Amniotic epithelial cell (primary cell): ENCODE data around the gene NCF2.
"Not testable (repeated sequence)": the region's sequence is repeated elsewhere in the genome, so short reads cannot be mapped to it uniquely, and the experiment has no call there.

Source experiments
- DNase-seq: peaks from one replicate; pipeline ENCODE4 v3.0.0-alpha.2; 2010; ENCODE audit warnings: low read depth

The NCF2 gene

DNA sequence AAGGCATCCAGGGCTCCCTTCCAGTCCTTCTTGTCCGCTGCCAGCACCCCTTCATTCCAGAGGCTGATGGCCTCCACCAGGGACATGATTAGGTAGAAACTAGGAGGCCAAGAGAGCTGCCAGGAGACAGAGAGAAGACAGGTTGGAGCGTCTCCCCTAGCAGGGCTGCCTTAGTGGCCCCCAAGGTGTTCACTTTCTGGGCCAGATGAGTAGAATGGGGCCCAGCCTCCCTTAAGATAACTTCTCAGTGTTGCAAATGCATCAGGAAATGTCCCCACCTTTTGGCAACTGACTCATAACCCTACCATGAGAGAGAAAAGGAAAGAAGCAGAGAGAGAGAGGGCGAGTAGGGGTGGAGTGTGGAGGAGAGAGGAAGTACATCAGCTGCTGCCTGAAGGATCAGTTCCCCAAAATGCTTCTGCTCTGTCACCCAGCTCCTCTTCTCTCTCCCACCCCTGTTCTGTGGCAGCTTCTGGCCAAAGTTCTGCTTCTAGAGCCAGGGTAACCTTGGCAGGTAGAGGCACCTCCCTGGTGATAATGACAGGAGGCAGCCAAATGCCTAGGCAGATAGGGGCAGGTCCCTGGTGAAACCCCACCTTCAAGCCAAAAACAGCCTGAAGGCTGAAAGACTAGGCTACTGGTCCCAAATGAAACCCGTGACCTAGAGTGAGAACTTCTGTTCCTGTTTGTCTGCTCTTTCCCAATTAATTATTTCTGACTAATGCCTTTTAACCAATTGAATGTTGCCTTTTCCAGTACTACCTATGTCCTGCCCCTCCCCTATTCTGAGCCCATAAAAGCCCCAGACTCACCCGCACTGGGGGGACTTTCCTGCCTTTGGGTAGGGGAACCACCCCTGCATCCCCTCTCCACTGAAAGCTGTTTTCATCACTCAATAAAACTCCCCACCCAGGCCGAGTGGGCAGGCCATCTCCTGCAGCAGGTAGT, at the start of gene NCF2:
NCF2 (minus strand) TSS at position 216 of the 948 bp plus-strand sequence; CDS start at position 86, 130 bp downstream.
- peak; percentile 28 for DNase-seq

DNA sequence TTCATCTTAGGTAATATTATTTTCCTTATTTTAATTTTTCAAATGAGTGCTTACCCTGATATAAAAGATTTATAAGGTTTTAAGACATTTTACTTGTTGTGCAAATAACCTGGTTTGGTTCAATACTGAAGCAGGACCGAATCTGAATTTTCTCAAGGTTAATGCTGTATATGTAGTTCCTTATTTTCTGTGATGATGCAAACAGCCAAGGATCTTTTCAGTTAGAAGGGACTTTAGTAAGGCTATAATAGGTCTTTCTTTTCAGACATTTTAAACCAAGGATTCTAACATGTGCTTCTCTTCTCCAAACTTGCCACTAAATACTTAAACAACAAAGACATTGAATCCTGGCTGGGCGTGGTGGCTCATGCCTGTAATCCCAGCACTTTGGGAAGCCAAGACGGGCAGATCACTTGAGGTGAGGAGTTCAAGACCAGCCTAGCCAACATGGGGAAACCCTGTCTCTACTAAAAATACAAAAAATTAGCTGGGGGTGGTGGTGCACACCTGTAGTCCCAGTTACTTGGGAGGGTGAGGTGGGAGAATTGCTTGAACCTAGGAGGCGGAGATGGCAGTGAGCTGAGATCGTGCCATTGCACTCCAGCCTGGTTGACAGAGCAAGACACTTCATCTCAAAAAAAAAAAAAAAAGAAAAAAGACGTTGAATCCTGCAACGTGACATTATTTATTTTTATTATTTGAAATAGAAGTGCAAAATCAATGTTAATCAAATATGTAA, 48.6 kb upstream of the NCF2 start:
- DNase-seq: no peak

GRCh38 chr1:183636783-183637182, 46.5 kb upstream of the NCF2 start:
- no peak for DNase-seq

DNA sequence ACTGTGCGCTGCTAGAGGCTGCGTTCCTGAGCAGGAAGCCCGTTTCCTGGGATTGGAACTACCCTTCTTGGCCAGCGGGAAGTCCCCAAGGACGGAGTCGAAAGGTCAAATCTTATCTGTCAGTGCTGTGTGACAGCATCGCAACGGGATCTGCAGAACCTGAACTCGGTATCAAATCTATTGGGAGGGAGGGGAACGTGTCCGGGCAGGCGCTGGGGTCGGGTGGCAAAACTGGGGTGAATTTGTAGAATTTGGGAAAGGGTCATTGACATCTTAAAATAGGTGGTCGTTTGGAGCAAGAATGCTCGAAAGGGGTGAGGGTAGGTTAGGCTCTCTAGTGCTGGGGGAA, 46.0 kb upstream of the NCF2 start:
- DNase-seq: no peak

DNA sequence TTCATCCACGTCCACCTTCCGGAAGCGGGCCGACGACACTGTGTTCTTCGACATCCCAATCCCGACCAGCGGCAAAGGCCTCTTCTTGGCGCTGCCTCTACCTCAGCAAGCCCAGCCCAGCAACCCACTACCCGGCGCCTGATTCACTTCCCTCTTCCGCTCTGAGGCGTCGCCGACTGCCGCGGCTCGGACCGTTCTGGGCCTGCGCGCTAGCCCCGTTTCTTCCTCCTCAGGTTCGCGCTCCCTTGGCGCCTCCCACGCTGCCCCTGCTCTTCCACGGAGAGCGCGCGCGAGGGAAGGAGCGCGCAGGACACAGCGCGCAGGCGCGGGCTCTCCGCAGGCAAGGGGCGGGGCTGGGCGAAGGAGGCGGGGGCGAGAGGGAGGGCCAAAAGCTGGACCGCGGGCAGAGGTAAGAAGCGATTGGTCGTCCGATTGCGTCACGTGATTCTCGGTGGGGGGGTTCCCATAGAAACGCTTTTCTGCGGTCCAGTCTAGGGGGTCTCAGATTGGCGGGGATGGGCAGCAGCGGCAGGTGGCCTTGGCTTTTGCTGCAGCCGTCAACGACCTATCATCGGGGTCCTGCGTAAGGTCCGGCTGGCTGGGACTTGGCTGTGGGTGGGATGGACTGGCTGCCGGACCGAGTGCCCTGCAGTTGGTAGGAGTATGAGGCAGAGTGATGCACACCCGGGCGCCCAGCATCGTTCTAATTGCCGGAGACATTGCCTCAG, 45.5 kb upstream of the NCF2 start, which contains the start of gene ARPC5:
ARPC5 (minus strand) TSS at position 178 of the 728 bp plus-strand sequence; CDS start at position 54, 124 bp downstream.
- DNase-seq: peak; percentile 97

DNA sequence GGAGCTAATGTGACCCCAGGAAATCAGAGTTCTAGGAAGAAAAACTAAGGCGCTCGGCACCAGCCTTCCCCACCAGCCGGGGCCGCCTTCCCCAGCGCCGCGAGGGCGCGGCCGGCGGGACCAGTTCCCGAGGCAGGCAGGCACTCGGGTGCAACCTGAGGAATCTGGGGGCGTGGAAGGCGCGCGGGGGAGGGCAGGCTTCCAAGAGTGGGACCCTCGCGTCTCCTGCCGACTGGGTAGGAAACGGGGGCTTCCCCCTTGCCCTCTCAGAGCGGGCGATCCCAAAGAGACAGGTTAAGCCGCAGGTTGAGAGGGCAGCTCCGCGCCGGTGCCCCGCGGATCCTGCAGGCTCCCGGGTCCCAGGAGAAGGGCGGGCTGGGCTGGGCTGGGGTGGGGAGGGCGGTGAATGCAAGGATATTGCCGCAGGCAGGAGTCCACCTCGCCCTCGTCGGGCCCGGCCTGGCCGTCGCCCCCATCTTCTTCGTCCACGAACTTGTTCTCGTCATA, 44.9 kb upstream of the NCF2 start:
- peak; percentile 53 for DNase-seq

DNA sequence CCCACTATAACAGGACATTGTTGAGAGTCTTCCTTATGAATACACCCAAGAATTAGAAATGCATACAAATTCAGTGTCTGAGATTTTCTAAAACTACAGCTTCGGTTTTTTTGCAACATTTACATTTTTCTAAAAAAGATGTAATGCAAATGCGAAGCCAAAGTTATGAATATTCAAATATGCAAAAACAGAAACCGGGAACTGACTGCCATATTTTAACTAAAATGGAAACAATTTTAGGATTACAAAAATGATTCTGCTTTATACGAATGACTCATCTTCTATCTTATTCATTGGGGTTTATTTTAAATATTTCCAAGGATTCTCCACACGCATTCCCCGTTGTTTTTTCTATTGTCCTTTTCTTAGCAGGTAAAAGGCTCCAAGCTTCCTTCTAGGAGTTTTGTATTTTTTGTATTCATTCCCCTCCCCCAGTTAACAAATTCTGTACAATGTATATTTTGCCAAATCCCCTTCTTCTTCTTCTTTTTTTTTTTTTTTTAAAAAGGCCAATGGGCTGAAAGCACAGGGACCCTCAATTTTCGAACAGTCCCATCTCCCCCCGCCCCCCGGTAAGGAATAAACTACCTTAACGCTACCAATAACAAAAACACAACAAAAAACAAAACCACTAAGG, 44.3 kb upstream of the NCF2 start:
- DNase-seq: no peak

GRCh38 chr1:183633676-183634343, 43.6 kb upstream of the NCF2 start:
- peak; percentile 93 for DNase-seq

GRCh38 chr1:183632964-183633363, 42.7 kb upstream of the NCF2 start:
- DNase-seq: no peak

DNA sequence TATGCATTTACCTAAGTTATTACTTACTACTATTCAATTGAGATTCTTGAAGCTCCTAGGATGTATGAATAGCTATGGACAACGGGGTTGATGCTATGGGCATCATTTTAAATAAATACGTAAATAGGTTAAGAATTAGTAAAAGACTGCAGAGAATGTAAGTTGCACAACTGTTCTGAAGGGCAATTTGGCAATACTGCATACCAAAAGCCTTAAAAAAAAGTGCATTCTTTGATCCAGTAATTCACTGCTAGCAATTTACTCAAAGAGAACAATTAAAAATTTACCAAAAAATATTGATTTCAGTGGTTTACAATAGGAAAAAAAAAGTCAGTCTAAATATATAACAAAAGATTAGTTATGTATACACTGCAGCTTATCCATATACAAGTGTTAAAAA, 41.9 kb upstream of the NCF2 start:
- peak; percentile 91 for DNase-seq

GRCh38 chr1:183630748-183631147, 40.5 kb upstream of the NCF2 start:
- DNase-seq: peak; percentile 80

GRCh38 chr1:183628537-183628936, 38.3 kb upstream of the NCF2 start:
- DNase-seq: no peak

GRCh38 chr1:183626236-183626635, 36.0 kb upstream of the NCF2 start:
- not testable (repeated sequence) for DNase-seq

DNA sequence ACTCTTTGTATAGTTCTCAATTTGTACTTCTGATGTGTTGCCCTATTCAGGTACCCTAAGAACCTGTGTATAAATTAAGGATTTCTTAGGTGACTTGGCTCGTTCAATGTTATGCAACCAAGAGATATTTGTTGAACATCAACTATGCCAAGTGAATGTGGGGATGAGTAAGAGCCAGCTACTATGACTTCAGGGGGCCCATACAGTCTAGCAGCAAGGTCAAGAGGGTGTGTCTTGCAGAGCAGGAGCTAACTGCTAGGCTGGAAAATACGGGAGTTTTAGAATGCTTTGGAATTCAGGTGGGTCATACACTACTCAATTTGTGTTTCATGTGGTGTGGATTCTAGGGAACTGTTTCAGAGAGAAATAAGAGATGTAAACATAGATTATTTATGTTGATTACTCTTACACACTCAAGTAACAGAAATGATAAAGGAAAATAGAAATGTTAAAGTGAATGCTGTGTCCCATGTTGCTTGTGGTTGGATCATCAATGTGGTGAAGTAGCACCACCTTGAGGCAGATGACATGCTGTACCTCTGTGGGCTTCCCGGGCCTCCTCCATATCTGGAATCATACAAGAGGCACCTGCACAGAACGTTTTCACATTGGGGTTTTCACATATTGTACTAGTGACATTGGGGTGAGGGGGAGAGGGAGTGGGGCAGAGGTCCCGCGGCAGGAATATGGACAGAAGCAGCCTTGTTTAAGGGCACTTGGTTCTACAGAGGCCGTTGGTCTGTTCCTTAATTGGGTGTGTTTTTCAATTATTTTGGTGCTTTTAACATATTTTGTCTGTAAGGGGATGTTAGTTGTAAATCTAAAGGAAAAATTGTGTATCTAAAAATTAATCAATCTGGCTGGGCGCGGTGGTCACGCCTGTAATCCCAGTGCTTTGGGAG, 32.9 kb upstream of the NCF2 start:
- peak; percentile 81 for DNase-seq

DNA sequence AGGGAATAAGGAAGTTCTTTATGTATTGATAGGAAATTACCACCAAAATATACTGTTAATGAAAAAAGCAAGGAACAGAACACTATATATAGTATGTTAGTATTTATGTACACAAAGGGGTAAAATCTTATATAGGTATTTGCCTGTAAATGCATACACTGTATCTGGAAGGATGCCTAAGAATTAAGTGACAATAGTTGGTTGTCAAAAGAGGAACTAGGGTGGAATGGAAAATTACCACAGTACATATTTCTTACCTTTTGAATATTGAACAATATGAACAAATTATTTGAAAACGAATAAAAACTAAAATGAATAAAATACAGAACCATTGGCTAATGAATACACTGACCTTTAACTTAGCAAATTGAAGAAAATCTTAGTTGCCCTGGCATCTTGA, 31.8 kb upstream of the NCF2 start:
- DNase-seq: no peak

DNA sequence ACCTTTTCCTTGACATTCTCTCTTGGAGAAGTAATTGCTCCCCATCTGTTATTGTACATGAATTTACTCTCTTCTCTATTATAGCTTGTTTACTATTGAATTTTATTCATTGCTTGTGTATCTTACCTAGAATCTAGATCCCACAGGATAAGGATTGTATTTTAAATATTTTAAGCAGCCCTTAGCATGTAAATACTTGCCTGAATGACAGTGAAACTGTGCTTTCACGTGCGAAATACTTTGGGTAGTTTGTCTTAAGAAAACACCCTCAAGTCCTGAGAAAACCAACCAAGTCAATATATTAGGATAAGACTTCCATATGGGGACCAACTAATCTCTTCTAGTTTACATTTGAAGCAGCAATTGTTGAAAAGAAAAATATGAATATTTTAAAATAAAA, 30.1 kb upstream of the NCF2 start:
- DNase-seq: no peak

- DNase-seq: no peak
Observed at GRCh38 chr1:183619781-183620180, 29.5 kb upstream of the NCF2 start.

DNA sequence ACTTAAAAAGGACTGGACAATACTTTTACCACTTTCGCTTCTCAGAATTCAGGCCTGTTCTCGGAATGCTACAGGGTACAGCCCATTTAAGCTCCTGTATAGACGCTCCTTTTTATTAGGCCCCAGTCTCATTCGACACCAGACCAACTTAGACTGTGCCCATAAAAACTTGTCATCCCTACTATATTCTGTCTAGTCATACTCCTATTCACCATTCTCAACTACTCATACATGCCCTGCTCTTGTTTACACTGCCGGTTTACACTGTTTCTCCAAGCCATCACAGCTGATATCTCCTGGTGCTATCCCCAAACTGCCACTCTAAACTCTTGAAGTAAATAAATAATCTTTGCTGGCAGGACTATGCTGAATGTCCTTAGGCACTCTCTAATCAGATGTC, 27.9 kb upstream of the NCF2 start:
- DNase-seq: not testable (repeated sequence)

DNA sequence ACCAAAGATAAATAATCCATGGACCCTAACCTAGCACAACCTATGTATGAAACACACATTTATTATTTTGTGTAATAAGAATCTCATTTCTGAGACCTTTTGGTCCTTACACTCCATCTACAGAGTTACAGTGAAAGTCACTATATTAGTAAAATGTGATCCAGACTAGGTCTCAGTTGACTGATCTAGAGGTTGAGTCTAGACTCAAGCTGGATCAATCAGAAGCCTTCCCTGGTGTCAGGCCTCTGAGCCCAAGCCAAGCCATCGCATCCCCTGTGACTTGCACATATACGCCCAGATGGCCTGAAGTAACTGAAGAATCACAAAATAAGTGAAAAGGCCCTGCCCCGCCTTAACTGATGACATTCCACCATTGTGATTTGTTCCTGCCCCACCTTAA, 22.7 kb upstream of the NCF2 start:
- DNase-seq: not testable (repeated sequence)

GRCh38 chr1:183612407-183612806, 22.1 kb upstream of the NCF2 start:
- DNase-seq: no peak
